PFSK-1 (cell line): ENCODE results near the gene ALDH9A1. TPM values are rescaled to one million over a fixed set of nuclear protein-coding genes. Genes with fewer than 3 reads are reported as not detected.
A peak's percentile ranks its signal among the peaks of the same experiment; 100 is the strongest.

Source experiments
- FOXP2 ChIP-seq: optimal IDR thresholded peaks from 2 replicates; pipeline ENCODE3; 2011; ENCODE audit warnings: borderline replicate concordance, control low read depth, inconsistent platforms; ENCODE audit not compliant: insufficient read depth; ENCODE audit errors: extremely low read length, extremely low read depth
- POLR2AphosphoS5 ChIP-seq: IDR thresholded peaks from 2 replicates; pipeline ENCODE4 v1.6.1; 2012; ENCODE audit warnings: low read depth, mild to moderate bottlenecking, control low read depth, low read length, moderate library complexity
- SIN3A ChIP-seq: IDR thresholded peaks from 2 replicates; pipeline ENCODE4 v1.6.1; 2012; ENCODE audit warnings: mild to moderate bottlenecking, low read length, moderate library complexity, borderline replicate concordance; ENCODE audit not compliant: insufficient read depth
- TAF1 ChIP-seq: IDR thresholded peaks from 2 replicates; pipeline ENCODE4 v1.6.1; 2012; ENCODE audit warnings: low read length, control low read depth, borderline replicate concordance; ENCODE audit not compliant: insufficient read depth
- polyA plus RNA-seq: library from polyadenylated mRNA; unstranded; fragments of >200 nt; gene quantifications from one replicate; pipeline ENCODE4 v1.2.1, GENCODE V29; 2012; ENCODE audit warnings: low read depth, missing spikeins; ENCODE audit not compliant: insufficient read length
- TF ChIP-seq, protein P1 (sequence below), 2 experiments: IDR thresholded peaks; 2 replicates each; pipeline versions ENCODE4 v1.6.1 to v1.8.0; 2011 to 2012; ENCODE audit warnings: low read depth in 2 of 2, low read length in 2 of 2, control low read depth in 1 of 2, inconsistent platforms in 1 of 2, mild to moderate bottlenecking in 1 of 2, moderate library complexity in 1 of 2; ENCODE audit not compliant: insufficient read depth in 1 of 2

The ALDH9A1 gene
- 24.3 TPM for polyA plus RNA-seq

DNA sequence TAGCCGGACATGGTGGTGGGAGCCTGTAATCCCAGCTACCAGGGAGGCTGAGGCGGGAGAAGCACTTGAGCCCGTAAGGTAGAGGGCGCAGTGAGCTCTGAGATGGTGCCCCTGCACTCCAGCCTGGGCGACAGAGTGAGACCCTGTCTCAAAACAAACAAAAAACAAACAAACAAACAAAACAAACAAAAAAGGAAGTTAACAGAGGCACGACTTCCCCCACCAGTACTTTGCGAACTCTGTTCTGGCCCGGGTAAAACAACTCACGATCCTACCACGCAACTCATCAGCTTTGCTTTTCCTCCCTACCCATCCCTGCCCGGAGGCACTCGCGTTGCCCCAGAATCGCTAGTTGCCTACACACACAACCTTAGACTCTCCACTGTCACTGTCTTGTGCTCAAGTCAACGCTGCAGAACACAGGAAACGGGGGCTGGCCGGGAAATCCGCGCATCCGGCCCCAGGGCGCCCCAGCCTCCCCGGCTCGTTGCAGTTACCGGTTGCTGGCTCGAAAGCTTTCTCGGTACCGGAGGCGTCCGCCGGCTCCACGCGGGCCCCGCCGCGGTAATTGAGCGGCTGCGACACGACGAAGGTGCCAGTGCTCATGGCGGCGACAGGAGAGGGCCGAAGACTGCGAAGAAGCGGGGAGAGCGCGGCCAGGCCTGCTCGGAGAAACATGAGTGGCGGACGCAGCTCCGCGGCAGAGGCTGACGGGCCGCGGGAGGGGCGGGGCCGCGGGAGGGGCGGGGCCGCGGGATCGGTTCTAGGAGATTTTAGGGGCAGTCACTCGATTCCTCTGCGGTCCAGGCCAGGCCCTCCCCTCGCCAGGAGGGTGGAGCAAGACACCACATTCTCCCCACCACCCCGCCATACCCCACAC, at the start of gene ALDH9A1:
Gene ALDH9A1 (minus strand): TSS at position 682 of the 880 bp plus-strand sequence. CDS start 4 bp downstream, at position 678.
- TF ChIP-seq POLR2AphosphoS5 (peak; percentile 98), TAF1 (peak; percentile 78; the same call in 1 of the 2 replicates), FOXP2 (peak; percentile 57), SIN3A (no peak)
- TF ChIP-seq, protein P1, sequence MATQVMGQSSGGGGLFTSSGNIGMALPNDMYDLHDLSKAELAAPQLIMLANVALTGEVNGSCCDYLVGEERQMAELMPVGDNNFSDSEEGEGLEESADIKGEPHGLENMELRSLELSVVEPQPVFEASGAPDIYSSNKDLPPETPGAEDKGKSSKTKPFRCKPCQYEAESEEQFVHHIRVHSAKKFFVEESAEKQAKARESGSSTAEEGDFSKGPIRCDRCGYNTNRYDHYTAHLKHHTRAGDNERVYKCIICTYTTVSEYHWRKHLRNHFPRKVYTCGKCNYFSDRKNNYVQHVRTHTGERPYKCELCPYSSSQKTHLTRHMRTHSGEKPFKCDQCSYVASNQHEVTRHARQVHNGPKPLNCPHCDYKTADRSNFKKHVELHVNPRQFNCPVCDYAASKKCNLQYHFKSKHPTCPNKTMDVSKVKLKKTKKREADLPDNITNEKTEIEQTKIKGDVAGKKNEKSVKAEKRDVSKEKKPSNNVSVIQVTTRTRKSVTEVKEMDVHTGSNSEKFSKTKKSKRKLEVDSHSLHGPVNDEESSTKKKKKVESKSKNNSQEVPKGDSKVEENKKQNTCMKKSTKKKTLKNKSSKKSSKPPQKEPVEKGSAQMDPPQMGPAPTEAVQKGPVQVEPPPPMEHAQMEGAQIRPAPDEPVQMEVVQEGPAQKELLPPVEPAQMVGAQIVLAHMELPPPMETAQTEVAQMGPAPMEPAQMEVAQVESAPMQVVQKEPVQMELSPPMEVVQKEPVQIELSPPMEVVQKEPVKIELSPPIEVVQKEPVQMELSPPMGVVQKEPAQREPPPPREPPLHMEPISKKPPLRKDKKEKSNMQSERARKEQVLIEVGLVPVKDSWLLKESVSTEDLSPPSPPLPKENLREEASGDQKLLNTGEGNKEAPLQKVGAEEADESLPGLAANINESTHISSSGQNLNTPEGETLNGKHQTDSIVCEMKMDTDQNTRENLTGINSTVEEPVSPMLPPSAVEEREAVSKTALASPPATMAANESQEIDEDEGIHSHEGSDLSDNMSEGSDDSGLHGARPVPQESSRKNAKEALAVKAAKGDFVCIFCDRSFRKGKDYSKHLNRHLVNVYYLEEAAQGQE (IDR thresholded peaks at IDR 0.05; ENCODE audit: insufficient read depth in 1 of 2, low read depth in 2 of 2, low read length in 2 of 2) = 0 out of 4 replicates have a peak, but pooled peaks of 1 of the 2 experiments have one; percentile 32

DNA sequence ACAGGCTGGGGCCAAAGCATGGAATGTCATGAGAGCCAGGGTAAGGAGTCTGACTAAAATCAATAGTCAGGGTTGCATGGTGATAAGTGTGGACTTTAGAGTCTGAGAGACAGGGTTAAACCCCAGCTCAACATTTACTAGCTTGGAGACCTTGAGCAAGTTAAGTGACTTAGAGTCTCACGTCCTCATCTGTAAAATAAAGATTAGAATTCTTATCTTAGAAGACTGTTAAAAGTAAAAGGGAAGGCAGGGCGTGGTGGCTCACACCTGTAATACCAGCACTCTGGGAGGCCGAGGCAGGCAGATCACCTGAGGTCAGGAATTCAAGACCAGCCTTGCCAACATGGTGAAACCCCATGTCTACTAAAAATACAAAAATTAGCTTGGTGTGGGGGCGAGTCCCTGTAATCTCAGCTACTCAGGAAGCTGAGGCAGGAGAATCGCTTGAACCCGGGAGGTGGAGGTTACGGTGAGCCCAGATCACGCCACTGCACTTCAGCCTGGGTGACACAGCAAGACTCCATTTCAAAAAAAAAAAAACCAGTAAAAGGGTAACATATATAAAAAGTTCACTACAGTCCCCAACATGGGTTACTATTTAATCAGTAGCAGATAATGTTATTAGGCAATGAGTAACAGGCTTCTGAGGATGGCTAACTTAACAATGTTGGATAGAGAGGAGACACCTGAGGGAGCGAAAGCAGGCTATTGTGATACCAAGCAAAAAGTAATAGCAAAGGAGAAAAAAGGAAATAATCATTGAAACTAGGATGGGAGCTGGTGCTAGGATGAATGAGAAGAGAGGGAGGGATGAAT, 49.5 kb upstream of the ALDH9A1 start:
- no peak for TF ChIP-seq SIN3A
- TF ChIP-seq FOXP2 = no peak
- TF ChIP-seq TAF1 = no peak
- TF ChIP-seq POLR2AphosphoS5 = no peak
- TF ChIP-seq, protein P1 (IDR thresholded peaks at IDR 0.05; ENCODE audit: insufficient read depth in 1 of 2, low read depth in 2 of 2, low read length in 2 of 2) = no peak

DNA sequence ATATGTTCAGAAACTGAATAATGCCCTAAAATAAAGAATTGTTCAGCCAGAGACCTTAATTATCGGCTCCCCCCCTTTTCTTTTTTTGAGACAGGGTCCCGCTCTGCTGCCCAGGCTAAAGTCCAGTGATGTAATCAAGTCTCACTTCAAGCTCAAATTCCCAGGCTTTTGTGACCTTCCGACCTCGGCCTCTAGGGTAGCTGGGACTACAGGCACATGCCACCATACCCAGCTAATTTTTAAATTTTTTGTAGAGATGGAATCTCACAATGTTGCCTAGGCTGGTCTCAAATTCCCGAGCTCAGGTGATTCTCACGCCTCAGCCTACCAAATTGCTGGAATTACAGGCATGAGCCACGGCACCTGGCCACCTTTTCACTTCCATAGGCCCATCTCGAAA, 43.8 kb upstream of the ALDH9A1 start:
- TF ChIP-seq SIN3A (no peak), FOXP2 (no peak), POLR2AphosphoS5 (no peak)

DNA sequence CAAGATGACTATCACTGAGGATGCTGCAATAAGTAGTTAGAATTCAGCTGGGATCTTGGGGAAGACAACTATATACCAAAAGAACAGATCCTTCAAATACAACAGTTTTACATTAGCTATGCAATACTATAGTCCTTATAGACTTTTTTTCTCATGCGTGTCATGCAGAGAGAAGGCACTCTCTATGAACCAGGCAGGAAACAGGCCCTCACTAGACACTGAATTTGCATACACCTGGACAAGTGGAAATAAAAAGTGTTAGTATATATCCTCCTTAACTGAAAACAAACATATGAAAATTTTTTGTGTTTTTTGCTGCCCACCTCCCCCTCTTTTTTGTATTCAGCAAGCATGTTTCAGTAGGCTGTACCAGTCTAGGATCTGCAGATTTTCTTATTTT, 40.4 kb upstream of the ALDH9A1 start:
- TF ChIP-seq POLR2AphosphoS5 = no peak
- no peak for TF ChIP-seq FOXP2
- TF ChIP-seq TAF1 = no peak
- no peak for TF ChIP-seq SIN3A
- TF ChIP-seq, protein P1 (IDR thresholded peaks at IDR 0.05; ENCODE audit: insufficient read depth in 1 of 2, low read depth in 2 of 2, low read length in 2 of 2) = no peak

DNA sequence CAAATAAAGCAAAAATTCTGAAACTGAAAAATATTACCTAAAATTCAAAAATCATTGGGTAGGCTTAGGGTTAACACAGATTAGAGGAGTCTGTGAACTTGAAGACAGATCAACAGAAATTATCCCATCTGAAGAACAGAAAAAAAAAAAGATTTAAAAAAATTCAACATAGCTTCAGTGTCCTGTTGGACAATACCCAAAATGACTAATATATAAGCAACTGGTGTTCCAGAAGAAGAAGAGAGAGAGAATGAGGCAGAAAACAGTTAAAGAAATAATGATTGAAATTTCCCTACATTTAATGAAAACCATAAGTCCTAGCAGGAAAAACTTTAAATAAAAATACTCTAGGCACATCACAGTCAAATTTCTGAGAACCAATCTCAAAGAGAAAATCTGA, 38.8 kb upstream of the ALDH9A1 start:
- TF ChIP-seq POLR2AphosphoS5 (no peak), FOXP2 (no peak), SIN3A (no peak), TAF1 (no peak)
- TF ChIP-seq, protein P1 (IDR thresholded peaks at IDR 0.05; ENCODE audit: insufficient read depth in 1 of 2, low read depth in 2 of 2, low read length in 2 of 2) = no peak
